Measurements from ENCODE around the gene GTPBP4. TPM values are rescaled to one million over a fixed set of nuclear protein-coding genes. Genes with fewer than 3 reads are reported as not detected.

The GTPBP4 gene
- 59.1 and 87.0 TPM in 2 replicates for total RNA-seq (2014; rRNA removed; shearing (Covaris generic))
- 82.0 and 89.5 TPM in 2 replicates for polyA plus RNA-seq (2015; cell fraction: cytosol; rRNA removed)
- polyA plus RNA-seq (2015; cell fraction: nucleus; rRNA removed), result 158 and 180 TPM in 2 replicates

DNA sequence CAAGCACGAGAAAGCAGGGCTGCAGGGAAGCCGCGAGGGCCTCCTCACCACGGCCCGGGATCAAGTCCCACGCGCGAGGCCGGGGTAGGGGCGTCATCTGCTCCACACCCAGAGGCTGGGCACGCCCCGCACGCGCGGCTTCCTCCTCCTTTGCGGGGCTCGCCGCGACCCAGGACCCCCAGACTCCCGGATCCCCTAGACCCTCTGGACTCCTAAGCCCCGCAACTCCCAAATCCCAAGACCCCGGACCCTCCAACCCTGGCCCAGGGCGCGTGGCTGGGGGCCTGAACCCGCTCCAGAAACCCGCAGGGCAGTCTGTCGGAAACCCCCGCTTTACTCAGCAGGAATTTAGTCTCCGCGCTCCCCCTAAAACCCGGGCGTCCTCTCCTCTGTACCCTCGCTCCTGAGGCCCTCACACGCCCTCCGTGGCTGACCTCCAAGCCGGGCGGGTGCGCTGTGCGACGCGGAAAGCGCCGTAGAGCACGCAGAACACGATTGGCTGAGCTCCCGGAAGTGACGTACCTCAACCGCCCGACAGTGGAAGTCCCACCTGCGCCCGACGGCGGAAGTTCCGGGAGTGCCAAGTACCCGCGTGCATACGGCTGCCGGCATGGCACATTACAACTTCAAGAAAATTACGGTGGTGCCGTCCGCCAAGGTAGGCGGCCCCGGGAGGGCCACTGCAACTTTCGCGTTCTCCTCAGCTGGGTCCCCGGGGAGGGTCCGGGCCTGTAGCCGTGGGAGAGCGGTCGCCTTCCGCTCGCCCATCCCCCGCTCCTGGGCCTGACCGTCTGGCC is at the start of gene GTPBP4:
TSS of gene GTPBP4 (plus strand) at position 565 of the 797 bp plus-strand sequence. CDS start at position 611, 46 bp downstream.
- peak; percentile 93 for DNase-seq (ENCODE audit: low read depth)

DNA sequence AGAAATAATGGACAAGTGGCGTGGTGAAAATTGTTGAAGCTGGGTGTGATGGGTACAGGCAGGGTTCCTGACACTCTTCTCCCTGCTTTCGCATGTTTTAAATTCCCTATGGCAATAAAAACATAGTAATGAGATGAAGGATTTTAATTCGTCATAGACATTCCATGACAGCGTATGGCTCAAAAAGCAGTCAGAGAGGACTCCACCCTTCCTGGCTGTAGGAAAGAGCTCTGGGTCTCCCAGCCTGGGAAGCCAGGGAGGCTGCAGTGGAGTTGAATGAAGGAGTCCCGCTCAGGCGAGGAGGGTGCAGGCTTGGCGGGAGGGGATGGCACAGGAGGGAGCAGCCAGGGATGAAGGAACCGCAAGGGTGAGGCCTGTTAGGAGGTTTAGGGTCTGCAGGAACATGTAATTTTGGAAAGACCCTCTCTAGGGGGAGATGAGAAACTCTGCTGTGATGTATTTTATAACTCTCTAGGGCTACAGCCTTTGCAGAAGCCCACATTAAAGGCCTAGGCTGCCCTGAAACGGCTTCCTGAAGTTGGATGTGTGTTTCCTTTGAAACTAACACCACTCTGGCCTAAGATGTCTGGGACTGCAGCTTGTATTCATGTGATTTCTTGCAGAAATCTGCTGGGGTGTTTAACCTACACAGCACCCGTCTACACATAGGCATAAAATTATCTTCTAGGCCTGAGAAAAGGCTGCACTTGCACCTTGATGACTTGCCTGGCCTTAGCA is 49.1 kb upstream of the GTPBP4 start:
- DNase-seq (ENCODE audit: low read depth), result no peak

DNA sequence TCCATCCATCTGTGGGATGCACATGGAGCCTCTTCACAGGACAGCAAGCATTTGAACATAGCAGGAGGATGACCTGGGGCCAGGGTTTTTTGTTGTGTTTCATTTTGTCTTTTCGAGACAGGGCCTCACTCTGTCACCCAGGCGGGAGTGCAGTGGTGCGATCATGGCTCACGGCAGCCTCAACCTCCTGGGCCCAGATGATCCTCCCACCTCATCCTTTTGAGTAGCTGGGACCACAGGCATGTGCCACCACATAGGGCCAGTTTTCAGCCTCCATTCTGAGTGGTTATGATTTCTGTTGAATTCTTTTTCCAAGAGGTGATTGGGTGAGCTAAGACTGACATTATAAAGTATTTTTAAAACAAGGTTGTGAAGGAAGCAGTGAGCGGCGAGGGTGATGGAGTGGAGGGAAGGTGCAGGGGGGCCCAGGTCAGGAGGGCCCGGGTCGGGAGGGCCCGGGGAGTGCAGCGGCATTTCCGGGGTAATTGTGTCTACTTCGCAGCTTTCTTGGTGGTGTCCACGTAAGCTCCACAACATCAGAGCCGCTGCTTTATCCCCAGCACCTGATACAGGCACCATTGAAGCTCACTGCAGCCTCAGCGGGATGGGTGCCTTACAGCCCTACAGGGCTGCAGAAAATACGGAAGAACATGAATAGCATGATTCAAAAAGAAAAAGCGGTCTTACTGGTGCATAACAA is 44.8 kb upstream of the GTPBP4 start:
- no peak for DNase-seq (ENCODE audit: low read depth)

DNA sequence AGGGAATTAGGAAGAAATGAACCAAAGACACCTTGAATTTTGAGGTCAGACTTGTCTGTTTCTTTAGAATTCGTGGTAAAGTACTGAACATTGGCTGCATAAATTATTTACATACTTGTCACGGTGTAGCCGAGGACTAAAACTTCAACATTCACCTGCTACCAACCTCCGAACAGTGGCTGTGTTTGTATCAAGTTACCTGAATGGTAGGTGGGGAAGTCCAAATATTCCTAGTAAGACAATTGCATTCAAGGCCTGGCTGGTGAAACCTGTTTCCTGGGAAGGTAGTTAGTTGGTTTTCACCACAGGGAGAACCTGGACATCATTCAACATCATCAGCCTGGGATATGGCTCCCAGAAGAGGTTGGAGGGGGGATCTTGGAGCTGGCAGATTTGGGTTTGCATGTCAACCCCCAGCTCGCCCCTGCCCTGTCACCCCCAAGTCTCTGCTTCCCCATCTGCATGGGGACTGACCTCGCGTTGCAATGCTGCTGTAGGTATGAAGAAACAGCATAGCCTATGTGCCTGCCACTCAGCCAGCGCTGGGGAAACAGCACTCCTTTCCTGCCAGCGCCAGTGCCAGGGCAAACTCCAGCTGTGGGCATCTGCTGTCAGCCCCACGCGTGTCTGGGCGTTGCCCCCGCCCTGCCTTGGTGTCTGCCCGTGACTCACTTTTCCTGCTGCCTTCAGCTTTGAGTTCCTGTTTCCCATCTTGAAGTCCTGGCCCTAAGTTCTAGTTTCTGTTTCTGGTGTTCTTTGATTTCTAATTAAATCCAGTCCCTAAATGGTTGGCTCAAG is 44.0 kb upstream of the GTPBP4 start:
- peak; percentile 50 for DNase-seq (ENCODE audit: low read depth)

DNA sequence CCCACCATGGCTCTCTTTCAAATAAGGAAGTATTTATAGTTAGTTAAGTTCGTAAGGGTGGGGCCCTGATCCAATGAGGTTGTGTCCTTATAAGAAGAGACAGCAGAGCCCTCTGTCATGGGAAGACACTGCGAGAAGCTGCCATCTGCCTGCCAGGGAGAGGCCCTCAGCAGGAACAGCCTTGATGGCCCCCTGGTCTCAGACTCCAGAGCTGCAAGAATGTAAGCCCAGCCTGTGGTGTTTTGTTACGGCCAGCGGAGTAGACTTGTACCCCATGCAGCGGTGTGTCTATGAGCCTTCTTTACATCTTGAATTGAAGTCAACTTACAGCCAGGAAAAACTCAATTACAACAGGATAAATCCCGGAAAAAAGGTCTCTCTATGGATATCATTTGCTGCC is 42.5 kb upstream of the GTPBP4 start:
- DNase-seq (ENCODE audit: low read depth), result no peak

DNA sequence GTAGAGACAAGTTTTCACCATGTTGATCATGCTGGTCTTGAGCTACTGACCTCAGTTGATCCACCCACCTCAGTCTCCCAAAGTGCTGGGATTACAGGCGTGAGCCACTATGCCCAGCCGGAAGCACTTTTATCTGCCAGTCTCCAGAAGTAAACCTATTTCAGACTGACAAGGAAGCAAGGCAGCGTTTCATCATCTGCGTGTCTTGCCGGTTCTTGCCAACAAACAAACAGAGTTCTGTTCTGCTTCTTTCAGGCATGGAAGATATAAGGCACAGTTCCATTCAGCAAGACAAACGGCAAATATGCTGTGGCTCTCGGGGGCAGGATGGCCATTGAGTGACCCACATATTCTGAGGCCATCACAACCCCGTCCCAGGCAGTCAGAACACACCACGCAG is 41.2 kb upstream of the GTPBP4 start:
- DNase-seq (ENCODE audit: low read depth), result no peak

DNA sequence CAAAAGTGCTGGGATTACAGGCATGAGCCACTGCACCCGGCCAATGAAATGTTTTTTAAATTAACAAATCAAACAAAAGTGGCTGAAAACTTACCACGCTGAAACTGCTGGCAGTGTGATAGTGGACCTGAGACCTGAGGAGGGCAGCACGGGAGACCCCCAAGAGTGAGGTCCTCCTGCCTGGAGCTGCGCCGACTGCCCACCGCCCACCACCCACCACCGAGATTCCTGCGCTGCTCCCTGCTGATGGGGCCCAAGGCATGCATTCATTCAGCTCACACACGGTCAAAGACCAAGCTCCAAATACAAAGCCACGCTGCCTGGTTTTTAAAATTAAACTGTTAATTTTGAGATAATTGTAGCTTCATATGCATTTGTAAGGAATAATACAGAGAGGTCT is 40.4 kb upstream of the GTPBP4 start:
- no peak for DNase-seq (ENCODE audit: low read depth)

DNA sequence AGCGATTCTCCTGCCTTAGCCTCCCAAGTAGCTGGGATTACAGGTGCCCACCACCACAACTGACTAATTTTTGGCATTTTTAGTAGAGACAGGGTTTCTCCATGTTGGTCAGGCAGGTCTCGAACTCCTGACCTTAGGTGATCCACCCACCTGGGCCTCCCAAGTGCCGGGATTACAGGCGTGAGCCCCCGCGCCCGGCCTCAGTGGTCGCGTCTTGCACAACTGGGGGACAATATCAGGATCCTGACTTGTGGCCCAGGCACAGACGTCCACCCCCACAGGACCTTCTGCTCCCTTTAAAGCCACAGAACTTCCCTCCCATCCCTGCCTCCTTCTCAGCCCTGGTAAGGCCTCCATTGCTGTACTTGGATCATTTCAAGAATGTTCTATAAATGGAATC is 39.9 kb upstream of the GTPBP4 start:
- DNase-seq (ENCODE audit: low read depth), result no peak

DNA sequence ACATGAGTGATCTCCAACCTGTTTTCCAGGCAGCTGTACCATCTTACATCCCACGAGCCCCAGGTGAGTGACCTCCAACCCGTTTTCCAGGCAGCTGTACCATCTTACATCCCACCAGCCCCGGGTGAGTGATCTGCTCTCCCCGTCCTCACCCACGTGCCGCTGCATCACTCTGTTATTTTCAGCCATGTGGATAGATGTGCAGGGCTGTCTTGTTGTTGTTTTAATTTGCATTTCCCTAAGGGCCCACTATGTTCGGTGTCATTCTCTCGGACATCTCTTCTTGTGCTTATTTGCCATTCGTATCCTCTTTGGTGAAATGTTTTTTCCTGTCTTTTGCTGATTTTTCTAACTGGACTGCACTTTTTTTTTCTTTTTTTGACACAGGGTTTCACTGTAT is 38.8 kb upstream of the GTPBP4 start:
- no peak for DNase-seq (ENCODE audit: low read depth)

DNA sequence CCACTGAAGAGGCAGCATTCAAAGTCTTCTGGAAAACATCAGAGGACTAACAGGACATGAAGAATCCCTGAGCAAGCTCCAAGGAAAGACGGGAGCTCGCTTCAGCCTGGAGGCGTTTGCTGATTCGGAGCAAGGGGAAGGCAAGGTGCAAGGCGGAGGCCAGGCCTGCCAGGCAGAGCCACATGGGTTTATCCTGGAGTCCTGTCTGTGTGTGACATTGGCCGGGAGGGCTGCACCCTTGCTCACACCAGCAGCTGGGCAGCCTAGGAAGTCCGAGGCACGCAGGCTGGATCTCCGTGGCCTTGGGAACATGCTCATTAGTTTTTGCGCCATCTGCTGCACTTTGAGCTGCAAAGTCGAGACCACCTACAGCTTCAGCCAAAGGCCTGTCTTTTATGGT is 34.4 kb upstream of the GTPBP4 start:
- DNase-seq (ENCODE audit: low read depth), result no peak

DNA sequence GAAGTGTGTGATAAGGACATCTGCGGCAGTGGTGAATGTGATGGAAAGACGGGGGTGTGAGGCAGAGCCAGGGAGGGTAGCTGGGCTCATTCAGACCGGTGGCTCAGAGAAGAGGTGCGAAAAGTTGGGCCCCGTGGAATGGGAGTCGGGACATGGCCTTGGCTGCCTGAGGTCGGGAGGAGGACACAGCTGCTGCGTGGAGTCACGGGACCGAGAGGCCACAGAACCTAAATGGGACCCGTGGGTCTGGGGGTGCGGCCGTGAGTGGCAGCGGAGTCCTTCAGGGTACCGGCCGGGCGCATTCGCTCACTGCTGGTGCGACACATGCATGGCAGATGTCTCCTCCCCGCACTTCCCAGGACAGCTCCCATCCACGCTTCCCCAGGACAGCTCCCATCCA is 33.8 kb upstream of the GTPBP4 start:
- DNase-seq (ENCODE audit: low read depth), result no peak

DNA sequence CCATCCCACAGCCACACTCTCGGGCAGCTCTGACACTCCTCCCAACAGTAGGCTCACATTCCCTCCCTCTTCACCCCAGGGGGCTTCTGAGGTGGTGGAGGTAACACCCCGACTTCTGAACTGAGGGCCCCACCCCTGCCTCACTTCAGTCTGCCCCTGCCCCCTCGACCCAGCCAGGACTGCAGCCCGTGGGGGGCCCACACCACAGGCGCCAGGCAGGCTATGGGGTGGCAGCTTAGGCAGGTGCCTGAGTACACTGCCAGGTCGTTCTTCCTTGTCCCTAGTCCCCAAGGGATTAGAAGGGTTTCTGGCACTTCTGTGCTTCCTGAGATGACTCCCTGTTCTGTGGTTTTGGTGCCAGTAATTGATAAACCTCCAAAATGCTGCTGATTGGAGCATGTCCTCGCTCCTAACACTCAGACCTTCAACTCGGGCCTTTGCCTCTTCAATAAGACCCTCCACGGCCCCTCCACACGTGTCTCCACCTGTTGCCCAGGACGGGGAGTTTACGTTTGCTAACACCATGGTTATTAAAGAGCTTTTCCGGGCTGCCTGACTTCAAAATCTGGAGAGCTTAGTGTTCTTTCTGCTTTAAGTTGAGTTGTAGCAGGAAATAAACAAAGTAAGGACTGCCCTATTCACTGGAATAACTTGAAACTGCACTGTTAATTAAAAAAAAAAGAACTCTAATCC is 33.0 kb upstream of the GTPBP4 start:
- no peak for DNase-seq (ENCODE audit: low read depth)

DNA sequence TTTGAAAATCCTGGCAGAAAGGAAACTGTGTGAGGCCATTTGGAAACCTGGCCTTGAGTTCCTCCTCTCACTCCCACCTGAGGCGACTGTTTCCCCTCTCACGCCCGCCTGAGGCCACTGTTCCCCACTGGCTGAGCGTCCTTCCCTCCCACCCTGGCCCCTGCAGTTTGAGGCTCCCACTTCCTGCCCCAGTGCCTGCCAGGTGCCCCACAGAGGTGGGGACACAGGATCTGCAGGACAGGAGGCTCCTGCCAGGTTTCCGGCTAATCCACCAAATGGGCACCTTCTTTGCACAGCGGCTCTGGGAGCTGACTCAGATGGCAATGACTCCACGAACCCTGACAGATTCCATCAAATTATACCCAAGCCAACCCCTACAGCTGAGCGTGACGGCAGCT is 32.4 kb upstream of the GTPBP4 start:
- DNase-seq (ENCODE audit: low read depth), result no peak

DNA sequence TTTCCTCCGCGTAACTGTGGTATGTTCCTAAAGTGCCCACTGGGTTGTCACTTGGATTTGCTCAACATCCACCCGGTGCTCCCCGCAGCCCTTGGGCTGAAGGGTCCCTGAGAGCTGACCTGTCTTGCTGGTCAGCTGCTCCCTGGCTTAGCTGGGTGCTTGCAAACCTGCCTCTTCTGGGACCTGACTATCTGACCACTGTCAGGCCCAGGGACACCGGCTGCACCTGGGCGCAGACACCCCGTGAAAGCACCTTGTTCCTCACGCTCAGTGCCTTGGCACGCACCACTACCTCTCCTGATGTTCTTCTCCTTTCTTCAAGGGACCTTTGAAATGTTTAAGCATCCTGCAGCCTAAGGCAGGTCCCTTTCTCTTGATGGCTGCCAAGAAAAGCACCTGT is 30.1 kb upstream of the GTPBP4 start:
- DNase-seq (ENCODE audit: low read depth), result no peak

DNA sequence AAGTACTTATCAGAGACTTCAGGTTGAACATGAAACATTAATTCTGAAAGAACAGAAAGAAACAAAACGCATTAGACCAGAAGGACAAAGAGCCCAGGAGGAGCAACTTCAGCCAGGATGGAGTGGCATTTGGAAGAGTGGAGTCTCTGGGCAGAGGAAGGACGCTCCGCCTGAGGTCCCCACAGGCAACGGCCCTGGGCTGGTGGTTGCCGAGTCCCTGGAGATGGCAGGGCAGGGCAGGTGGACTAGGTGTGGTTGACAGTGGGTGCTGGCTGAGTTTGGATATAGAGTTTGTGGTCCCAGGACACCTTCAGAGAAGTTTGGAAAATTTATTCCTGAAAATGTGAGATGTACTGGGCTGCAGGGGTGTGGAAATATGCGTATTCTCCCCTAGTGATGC is 29.4 kb upstream of the GTPBP4 start:
- no peak for DNase-seq (ENCODE audit: low read depth)

DNA sequence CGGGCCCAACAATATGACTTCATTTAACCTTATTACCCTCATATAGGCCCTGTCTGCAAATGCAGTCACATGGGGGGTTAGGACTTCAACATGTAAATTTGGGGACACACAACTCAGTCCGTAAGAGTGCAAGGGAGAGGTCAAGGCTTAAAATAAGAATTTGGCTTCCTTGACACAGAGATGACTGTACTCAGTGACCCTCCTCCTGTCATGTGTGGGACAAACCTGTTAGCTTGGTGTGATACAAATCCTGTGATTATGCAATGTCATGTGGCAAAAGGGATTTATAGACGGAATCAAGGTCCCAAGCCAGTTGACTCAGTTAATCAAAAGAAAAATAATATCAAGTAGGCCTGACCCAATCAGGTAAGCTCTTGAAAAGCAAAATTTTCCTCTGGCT is 25.9 kb upstream of the GTPBP4 start:
- no peak for DNase-seq (ENCODE audit: low read depth)

DNA sequence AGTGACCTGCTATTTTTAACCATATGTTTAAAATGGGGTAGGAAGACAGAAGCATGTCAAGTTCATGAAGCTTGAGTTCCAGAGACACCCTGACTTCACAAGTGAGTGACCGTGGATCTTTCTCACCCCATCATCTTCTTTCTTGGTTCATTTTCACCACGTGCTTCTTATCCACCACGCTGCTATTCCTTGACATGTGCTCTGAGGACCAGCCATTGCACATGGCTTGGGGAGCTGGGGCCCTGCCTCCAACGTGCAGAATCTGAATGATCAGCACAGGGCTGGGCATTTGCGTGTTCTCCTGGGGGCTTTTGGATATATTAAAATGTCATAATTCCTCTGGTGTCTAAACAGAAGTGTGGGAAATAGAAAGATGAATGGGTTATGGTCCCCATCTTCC is 25.0 kb upstream of the GTPBP4 start:
- no peak for DNase-seq (ENCODE audit: low read depth)

DNA sequence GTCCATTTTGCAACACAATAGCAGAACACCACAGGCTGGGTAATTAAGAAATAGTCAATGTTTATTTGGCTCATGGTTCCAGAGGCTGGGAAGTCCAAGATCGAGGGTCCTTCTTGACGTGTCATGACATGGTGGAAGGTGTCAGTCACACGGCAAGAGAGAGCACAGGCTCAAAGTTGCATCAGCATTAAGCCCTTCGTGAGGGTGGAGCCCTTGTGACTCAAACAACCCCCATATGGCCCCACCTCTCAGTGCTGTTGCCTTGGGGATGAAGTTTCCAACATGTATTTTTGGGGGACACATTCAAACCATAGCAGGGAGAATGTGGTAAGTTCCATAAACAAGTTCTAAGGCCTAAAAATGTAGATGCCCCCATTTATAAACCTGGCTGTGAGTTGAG is 24.6 kb upstream of the GTPBP4 start:
- DNase-seq (ENCODE audit: low read depth), result no peak

DNA sequence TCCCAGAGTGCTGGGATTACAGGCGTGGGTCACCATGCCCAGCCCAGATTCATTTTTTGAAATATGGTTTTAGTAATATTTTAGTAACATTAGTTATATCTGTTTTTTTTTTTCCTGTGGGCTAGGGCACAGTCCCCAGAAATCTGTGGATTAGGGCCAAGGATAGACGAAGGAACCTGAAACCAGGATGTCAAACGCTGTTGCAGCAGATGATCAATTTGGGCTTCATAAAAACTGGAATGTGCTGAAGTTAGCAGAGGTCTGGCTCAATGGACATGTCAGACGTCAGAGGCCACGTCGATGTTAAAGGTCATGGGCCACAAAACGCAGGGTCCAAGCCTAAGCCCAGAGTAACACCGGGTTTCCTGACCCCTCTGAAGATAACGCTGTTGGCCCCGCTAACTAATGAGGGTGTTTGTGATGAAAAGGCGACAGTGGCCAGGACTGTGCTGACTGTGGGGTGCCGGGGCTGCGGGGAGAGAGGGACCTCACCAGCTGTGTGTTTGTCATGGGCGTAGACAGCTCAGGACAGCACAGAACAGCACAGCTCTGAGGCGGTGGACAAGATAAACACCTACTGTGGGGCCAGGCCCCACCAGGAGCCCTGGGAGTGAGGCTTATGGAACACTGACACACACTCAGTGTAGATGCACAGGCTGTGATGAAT is 23.8 kb upstream of the GTPBP4 start:
- DNase-seq (ENCODE audit: low read depth), result no peak

DNA sequence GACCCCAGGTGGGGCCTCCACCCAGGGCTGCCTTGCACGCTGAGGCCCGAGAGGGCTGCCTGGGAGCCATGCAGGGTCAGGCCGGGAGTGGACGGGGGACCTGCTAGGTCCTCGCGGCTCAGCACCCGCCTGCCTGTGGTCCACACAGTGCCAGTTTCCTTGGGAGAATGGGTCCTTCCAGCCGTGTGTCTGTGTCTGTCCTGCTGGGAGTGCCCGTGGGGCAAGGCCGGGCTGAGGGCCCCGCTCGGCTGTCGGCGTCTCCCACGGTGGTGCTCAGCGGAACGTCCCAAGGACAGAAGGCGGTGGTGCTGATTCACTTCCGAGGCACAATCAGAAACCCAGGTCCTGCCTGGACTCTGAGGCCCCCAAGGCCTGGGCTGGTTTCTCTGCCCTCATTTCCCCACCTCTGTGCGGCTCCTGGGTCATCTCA is 23.2 kb upstream of the GTPBP4 start:
- DNase-seq (ENCODE audit: low read depth), result no peak
